BJ (cell line): ENCODE results near the gene IFIT3. TPM values are rescaled to one million over a fixed set of nuclear protein-coding genes. Genes with fewer than 3 reads are reported as not detected.
A peak's percentile ranks its signal among the peaks of the same experiment; 100 is the strongest.

Experiments
- CTCF ChIA-PET: fragments of 350-600 bp; formaldehyde crosslinking; extraction: SDS; loops from one replicate; lab custom pipeline; 2021; ENCODE audit warnings: antibody characterized with exemption, inconsistent platforms; lab: Yijun Ruan, JAX
- POLR2A ChIA-PET: fragments of 300-600 bp; sonication (Branson Sonifier 250); formaldehyde crosslinking; extraction: SDS; loops from one replicate; lab custom pipeline; 2021; ENCODE audit warnings: antibody characterized with exemption; lab: Charles Lee
- DNase-seq: peaks from one replicate; pipeline ENCODE4 v3.0.0-alpha.2; 2011; ENCODE audit warnings: low read depth
- H3K27me3 ChIP-seq: 2 replicates; pipeline ENCODE4 v1.6.0; 2011; ENCODE audit warnings: low read length; ENCODE audit not compliant: control insufficient read depth, insufficient read depth
- H3K36me3 ChIP-seq: 2 replicates; pipeline ENCODE4 v1.5.1; 2011; ENCODE audit warnings: low read length; ENCODE audit not compliant: control insufficient read depth, insufficient read depth
- H3K4me3 ChIP-seq: 2 replicates; pipeline ENCODE4 v1.5.1; 2011; ENCODE audit warnings: low read depth, mild to moderate bottlenecking, control low read depth, low read length
- CTCF ChIP-seq: IDR thresholded peaks from 2 replicates; pipeline ENCODE4 v1.5.1; 2011; ENCODE audit warnings: low read depth, mild to moderate bottlenecking, control low read depth, inconsistent platforms, low read length, moderate library complexity; ENCODE audit not compliant: insufficient read depth
- polyA plus RNA-seq: library from polyadenylated mRNA; depleted of rRNA; stranded (reverse); fragments of >200 nt; gene quantifications from 2 replicates; pipeline ENCODE4 v1.2.3, GENCODE V29; 2011

Gene IFIT3
- polyA plus RNA-seq, 1 experiment, result 18.7 TPM

- DNase-seq, result no peak
- ChIA-PET CTCF (interaction anchor here (0.6 to 1.4 kb wide), 3 partner anchors 18 to 121 kb away, joined by 3 read pairs; no protein-coding TSS in a partner anchor), POLR2A (no interaction called here)
- Histone ChIP-seq H3K36me3 (no peaks in the 10 kb centered on the region), H3K4me3 (no peak overlapping the region), H3K27me3 (no peaks in the 10 kb centered on the region)
- TF ChIP-seq CTCF, result no peak
Measured at GRCh38 chr10:89294721-89295239, 33.0 kb upstream of the IFIT3 start.

- H3K36me3 ChIP-seq, result no peaks in the 10 kb centered on the region
- DNase-seq, result peak; percentile 59
- no peak for TF ChIP-seq CTCF
- POLR2A ChIA-PET, result no interaction called here
- no peaks in the 10 kb centered on the region for H3K27me3 ChIP-seq
- CTCF ChIA-PET, result no interaction called here
- no peak overlapping the region for H3K4me3 ChIP-seq
Measured at GRCh38 chr10:89295597-89295996, 32.2 kb upstream of the IFIT3 start.

- H3K4me3 ChIP-seq, result no peak overlapping the region
- no peak for TF ChIP-seq CTCF
- ChIA-PET CTCF (interaction anchor here (1.2 kb wide), 1 partner anchor 38 kb away, joined by 4 read pairs; no protein-coding TSS in a partner anchor), POLR2A (no interaction called here)
- DNase-seq, result peak; percentile 46
- H3K27me3 ChIP-seq, result no peaks in the 10 kb centered on the region
- no peaks in the 10 kb centered on the region for H3K36me3 ChIP-seq
Measured at GRCh38 chr10:89296220-89296648, 31.6 kb upstream of the IFIT3 start.

- no peak for TF ChIP-seq CTCF
- H3K27me3 ChIP-seq, result no peaks in the 10 kb centered on the region
- H3K4me3 ChIP-seq, result no peak overlapping the region
- no peak for DNase-seq
- no peaks in the 10 kb centered on the region for H3K36me3 ChIP-seq
- POLR2A ChIA-PET, result no interaction called here
- CTCF ChIA-PET, result interaction anchor here (1.2 kb wide), 1 partner anchor 39 kb away, joined by 4 read pairs; no protein-coding TSS in a partner anchor
Measured at GRCh38 chr10:89297356-89297755, 30.4 kb upstream of the IFIT3 start.

GRCh38 chr10:89297791-89298190 is 30.0 kb upstream of the IFIT3 start:
- CTCF ChIA-PET, result no interaction called here
- POLR2A ChIA-PET, result no interaction called here
- no peak for TF ChIP-seq CTCF

More at GRCh38 chr10:89297791-89298190, 30.0 kb upstream of the IFIT3 start:
- no peak for DNase-seq
- no peaks in the 10 kb centered on the region for H3K36me3 ChIP-seq
- no peaks in the 10 kb centered on the region for H3K27me3 ChIP-seq
- no peak overlapping the region for H3K4me3 ChIP-seq
